ENCODE measurements around the gene VPS35.

The VPS35 gene

DNA sequence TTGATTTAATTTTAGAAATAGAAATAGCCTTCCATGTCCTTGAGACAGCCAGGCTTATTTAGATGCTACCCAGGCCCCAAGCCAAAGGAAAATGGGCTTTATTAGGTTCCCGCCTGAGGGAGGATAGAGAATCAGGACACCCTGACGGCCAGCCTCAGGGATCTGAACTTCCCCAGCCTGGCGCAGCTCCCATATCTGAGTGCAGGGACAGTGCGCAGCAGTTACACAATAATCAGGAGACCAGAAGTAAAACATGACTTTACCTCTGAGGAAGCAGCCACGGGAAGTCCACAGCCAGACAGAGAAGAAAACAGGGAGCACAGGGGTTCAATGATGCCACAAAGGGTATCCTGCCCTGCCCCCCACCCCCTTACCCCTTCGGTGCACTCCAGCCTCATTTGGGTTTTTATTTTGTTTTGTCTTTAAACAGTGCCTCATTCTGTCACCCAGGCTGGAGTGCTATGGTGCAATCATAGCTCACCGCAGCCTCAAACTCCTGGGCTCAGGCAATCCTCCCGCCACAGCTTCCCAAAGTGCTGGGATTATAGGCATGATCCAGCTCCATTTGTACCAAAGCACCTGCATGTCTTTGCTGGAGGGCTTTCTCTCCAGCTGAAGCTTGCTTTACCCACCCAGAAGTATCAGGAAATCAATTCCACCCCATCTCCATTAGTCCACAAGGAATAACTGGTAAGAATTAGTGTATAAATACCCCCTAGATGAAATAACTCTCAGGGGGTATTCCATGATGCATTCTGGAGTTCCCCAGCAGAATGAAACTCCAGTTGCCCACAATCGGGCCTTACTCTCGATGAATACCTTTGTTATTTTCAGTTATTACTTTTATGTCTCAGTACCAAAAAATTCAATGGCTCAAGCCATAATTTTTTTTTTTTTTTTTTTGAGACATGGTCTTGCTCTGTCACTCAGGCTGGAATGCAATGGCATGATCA is 22.4 kb upstream of the VPS35 start:
- no peaks in the 10 kb centered on the region for H3K9me3 Mint-ChIP-seq
- TF ChIP-seq, protein P1, sequence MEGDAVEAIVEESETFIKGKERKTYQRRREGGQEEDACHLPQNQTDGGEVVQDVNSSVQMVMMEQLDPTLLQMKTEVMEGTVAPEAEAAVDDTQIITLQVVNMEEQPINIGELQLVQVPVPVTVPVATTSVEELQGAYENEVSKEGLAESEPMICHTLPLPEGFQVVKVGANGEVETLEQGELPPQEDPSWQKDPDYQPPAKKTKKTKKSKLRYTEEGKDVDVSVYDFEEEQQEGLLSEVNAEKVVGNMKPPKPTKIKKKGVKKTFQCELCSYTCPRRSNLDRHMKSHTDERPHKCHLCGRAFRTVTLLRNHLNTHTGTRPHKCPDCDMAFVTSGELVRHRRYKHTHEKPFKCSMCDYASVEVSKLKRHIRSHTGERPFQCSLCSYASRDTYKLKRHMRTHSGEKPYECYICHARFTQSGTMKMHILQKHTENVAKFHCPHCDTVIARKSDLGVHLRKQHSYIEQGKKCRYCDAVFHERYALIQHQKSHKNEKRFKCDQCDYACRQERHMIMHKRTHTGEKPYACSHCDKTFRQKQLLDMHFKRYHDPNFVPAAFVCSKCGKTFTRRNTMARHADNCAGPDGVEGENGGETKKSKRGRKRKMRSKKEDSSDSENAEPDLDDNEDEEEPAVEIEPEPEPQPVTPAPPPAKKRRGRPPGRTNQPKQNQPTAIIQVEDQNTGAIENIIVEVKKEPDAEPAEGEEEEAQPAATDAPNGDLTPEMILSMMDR (IDR thresholded peaks at IDR 0.05; ENCODE audit: unreplicated experiment in 3 of 3), result no peak
- no peak overlapping the region for H3K27ac Mint-ChIP-seq
- no peaks in the 10 kb centered on the region for H3K4me1 Mint-ChIP-seq
- H3K36me3 Mint-ChIP-seq (ENCODE audit: low read depth), result no peaks in the 10 kb centered on the region
- H3K4me3 Mint-ChIP-seq, result no peak overlapping the region
- no peaks in the 10 kb centered on the region for H3K27me3 Mint-ChIP-seq (ENCODE audit: low read depth)

DNA sequence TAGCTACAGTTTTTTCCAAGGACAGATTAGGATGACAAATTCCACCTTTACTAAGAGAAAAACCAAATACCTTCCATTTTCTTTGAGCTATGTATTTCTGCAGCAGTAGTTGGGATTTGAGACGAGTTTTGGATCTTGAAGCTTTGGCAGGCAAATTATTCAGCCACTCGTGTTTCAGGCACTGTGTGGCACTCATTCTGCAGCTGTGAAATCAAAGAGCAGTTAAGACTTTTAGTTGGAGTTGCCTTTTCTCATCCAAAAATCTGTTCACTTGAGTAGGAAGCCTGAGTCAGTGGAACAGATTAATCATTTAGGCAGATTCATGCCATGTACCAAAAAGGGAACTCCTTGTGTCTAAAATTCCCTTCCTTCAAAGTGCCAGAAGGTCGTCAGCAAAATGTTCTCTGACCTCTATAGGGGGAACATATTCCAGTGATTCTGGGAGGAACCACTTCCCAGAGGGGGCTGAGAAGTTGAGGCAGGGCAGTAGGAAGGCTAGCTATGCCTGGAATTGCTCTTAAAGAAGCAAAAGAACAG is 20.6 kb upstream of the VPS35 start:
- Mint-ChIP-seq H3K4me1 (no peaks in the 10 kb centered on the region), H3K27ac (no peak overlapping the region), H3K27me3 (ENCODE audit: low read depth) (no peaks in the 10 kb centered on the region), H3K36me3 (ENCODE audit: low read depth) (no peaks in the 10 kb centered on the region), H3K9me3 (no peaks in the 10 kb centered on the region), H3K4me3 (no peak overlapping the region)
- TF ChIP-seq, protein P1 (IDR thresholded peaks at IDR 0.05; ENCODE audit: unreplicated experiment in 3 of 3), result no peak

DNA sequence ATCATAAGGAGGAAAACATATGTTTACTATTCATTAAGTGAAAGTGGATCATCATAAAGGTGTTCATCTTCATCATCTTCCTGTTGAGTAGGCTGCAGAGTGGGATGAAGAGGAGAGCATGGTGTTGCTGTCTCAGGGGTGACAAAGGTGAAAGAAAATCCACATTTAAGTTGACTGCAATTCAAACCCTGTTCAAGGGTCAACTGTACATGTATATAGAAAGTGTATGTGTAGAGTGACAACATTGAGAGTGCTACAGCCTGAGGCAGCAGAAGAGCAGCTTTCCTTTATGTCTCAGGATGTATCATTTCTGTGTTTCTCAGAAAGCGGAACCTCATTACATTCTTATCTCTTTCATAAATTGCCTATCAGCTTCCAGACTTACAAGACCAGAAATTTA is 17.7 kb upstream of the VPS35 start:
- H3K9me3 Mint-ChIP-seq, result no peaks in the 10 kb centered on the region
- no peaks in the 10 kb centered on the region for H3K4me1 Mint-ChIP-seq
- TF ChIP-seq, protein P1 (IDR thresholded peaks at IDR 0.05; ENCODE audit: unreplicated experiment in 3 of 3), result no peak
- H3K27me3 Mint-ChIP-seq (ENCODE audit: low read depth), result no peaks in the 10 kb centered on the region
- no peak overlapping the region for H3K4me3 Mint-ChIP-seq
- no peaks in the 10 kb centered on the region for H3K36me3 Mint-ChIP-seq (ENCODE audit: low read depth)
- no peak overlapping the region for H3K27ac Mint-ChIP-seq

DNA sequence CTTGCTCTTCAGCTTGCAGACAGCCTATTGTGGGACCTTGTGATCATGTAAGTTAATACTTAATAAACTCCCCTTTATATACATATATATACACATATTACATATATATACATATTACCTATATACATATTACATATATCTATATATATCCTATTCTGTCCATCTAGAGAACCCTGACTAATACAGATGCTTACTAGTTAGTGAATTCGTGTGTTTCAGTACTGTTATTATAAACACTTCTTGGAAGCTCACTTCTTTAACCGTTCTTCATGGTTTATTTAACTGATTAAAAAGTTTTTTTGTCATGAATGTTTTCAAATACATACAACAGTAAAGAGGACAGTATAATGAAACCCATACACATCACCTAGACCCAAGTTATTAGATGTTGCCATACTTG is 13.1 kb upstream of the VPS35 start:
- H3K9me3 Mint-ChIP-seq, result no peaks in the 10 kb centered on the region
- no peaks in the 10 kb centered on the region for H3K4me1 Mint-ChIP-seq
- H3K27ac Mint-ChIP-seq, result no peak overlapping the region
- peaks cover 2% of the 10 kb centered on the region for H3K36me3 Mint-ChIP-seq (ENCODE audit: low read depth)
- H3K27me3 Mint-ChIP-seq (ENCODE audit: low read depth), result no peaks in the 10 kb centered on the region
- TF ChIP-seq, protein P1 (IDR thresholded peaks at IDR 0.05; ENCODE audit: unreplicated experiment in 3 of 3), result no peak
- H3K4me3 Mint-ChIP-seq, result no peak overlapping the region

DNA sequence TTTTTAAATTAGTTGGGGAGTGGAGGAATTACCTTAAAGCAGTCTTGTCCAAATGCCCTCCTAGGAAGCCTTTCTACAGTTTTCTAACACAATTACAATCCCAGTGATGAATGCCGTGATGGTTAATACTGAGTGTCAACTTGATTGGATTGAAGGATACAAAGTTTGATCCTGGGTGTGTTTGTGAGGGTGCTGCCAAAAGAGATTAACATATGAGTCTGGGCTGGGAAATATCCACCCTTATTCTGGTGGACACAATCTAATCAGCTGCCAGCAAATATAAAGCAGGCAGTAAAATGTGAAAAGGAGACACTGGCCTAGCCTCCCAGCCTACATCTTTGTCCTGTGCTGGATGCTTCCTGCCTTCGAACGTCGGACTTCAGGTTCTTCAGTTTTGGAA is 12.6 kb upstream of the VPS35 start:
- Mint-ChIP-seq H3K27me3 (ENCODE audit: low read depth) (no peaks in the 10 kb centered on the region), H3K9me3 (no peaks in the 10 kb centered on the region), H3K27ac (no peak overlapping the region), H3K4me3 (no peak overlapping the region), H3K36me3 (ENCODE audit: low read depth) (peaks cover 4% of the 10 kb centered on the region), H3K4me1 (no peaks in the 10 kb centered on the region)
- TF ChIP-seq, protein P1 (IDR thresholded peaks at IDR 0.05; ENCODE audit: unreplicated experiment in 3 of 3), result no peak
